Endothelial cell of umbilical vein (primary cell): Measurements from ENCODE around the gene FGF23.

ENCODE experiments used
- EZH2 ChIP-seq: IDR thresholded peaks from 2 replicates; pipeline ENCODE4 v1.6.1; 2012; ENCODE audit warnings: borderline replicate concordance, low read depth, mild to moderate bottlenecking, moderate library complexity, low read length, inconsistent platforms; ENCODE audit not compliant: severe bottlenecking
- JUN ChIP-seq: IDR thresholded peaks from 2 replicates; pipeline ENCODE4 v1.6.1; 2011; ENCODE audit warnings: borderline replicate concordance, low read depth; ENCODE audit not compliant: insufficient read length, insufficient read depth
- MAX ChIP-seq: IDR thresholded peaks from 2 replicates; pipeline ENCODE4 v1.6.1; 2011; ENCODE audit not compliant: insufficient read depth, insufficient read length
- POLR2A ChIP-seq: IDR thresholded peaks from 2 replicates; pipeline ENCODE4 v1.6.1; 2012; ENCODE audit warnings: low read depth, mild to moderate bottlenecking, control low read depth, low read length
- POLR2AphosphoS5 ChIP-seq: IDR thresholded peaks from 2 replicates; pipeline ENCODE4 v1.6.1; 2012; ENCODE audit warnings: low read depth, mild to moderate bottlenecking, control low read depth, low read length, moderate library complexity; ENCODE audit not compliant: insufficient read depth
- TF ChIP-seq, protein P1 (sequence below), 2 donors: IDR thresholded peaks; 1 replicate in 1 of 2; 2 replicates in 1 of 2; pipeline ENCODE4 v1.5.1; 2011; ENCODE audit warnings: low read length in 2 of 2, mild to moderate bottlenecking in 2 of 2, moderate library complexity in 2 of 2, control low read depth in 1 of 2, inconsistent platforms in 1 of 2, low read depth in 1 of 2; ENCODE audit not compliant: insufficient read depth in 1 of 2; ENCODE audit errors: extremely low read depth in 1 of 2

- TF ChIP-seq POLR2A (no peak), EZH2 (no peak), POLR2AphosphoS5 (no peak), MAX (no peak), JUN (no peak)
- TF ChIP-seq, protein P1, sequence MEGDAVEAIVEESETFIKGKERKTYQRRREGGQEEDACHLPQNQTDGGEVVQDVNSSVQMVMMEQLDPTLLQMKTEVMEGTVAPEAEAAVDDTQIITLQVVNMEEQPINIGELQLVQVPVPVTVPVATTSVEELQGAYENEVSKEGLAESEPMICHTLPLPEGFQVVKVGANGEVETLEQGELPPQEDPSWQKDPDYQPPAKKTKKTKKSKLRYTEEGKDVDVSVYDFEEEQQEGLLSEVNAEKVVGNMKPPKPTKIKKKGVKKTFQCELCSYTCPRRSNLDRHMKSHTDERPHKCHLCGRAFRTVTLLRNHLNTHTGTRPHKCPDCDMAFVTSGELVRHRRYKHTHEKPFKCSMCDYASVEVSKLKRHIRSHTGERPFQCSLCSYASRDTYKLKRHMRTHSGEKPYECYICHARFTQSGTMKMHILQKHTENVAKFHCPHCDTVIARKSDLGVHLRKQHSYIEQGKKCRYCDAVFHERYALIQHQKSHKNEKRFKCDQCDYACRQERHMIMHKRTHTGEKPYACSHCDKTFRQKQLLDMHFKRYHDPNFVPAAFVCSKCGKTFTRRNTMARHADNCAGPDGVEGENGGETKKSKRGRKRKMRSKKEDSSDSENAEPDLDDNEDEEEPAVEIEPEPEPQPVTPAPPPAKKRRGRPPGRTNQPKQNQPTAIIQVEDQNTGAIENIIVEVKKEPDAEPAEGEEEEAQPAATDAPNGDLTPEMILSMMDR (IDR thresholded peaks at IDR 0.05; ENCODE audit: extremely low read depth in 1 of 2, insufficient read depth in 1 of 2, low read depth in 1 of 2, low read length in 2 of 2), result no peak
Observed at GRCh38 chr12:4355156-4356040, 24.1 kb downstream of the FGF23 start.
